H1 (cell line): Measurements from ENCODE around the gene WDFY4. TPM values are rescaled to one million over a fixed set of nuclear protein-coding genes. Genes with fewer than 3 reads are reported as not detected.
A peak's percentile ranks its signal among the peaks of the same experiment; 100 is the strongest.

Source experiments
- CTCF ChIA-PET: fragments of 300-600 bp; sonication (Branson Sonifier 250); formaldehyde crosslinking; loops from one replicate; lab custom pipeline; 2021; ENCODE audit not compliant: partially characterized antibody; lab: Charles Lee
- POLR2A ChIA-PET: fragments of 300-600 bp; sonication (Branson Sonifier 250); formaldehyde crosslinking; loops from one replicate; lab custom pipeline; 2021; ENCODE audit warnings: inconsistent platforms; ENCODE audit not compliant: partially characterized antibody; lab: Charles Lee
- DNase-seq, 2 experiments: peaks; one replicate each; pipeline versions ENCODE4 v3.0.0 to v3.0.0-alpha.2; 2010 to 2022; ENCODE audit warnings: low spot score in 2 of 2, low read depth in 1 of 2, mixed read lengths in 1 of 2
- FAIRE-seq: peaks from 2 replicates; lab custom pipeline; 2011; peaks lifted over from hg19 to GRCh38; lab: Jason Lieb, UNC
- H2AFZ ChIP-seq: 2 replicates; pipeline ENCODE4 v1.8.1; 2012; ENCODE audit warnings: low read length, inconsistent platforms
- H2AK5ac ChIP-seq: 2 replicates; pipeline ENCODE4 v1.6.1; 2013; ENCODE audit warnings: low read depth, low read length
- H2BK120ac ChIP-seq: replicated peaks from 2 replicates; pipeline ENCODE3; 2013; ENCODE audit warnings: low read depth, low read length, inconsistent platforms
- H2BK12ac ChIP-seq: 2 replicates; pipeline ENCODE4 v1.6.1; 2013; ENCODE audit warnings: low read depth, low read length
- H2BK15ac ChIP-seq: 2 replicates; pipeline ENCODE4 v1.6.1; 2013; ENCODE audit warnings: low read length
- H2BK20ac ChIP-seq: 2 replicates; pipeline ENCODE4 v1.6.1; 2013; ENCODE audit warnings: low read length
- H2BK5ac ChIP-seq: 2 replicates; pipeline ENCODE4 v1.6.1; 2013; ENCODE audit warnings: low read depth, low read length
- H3K14ac ChIP-seq: 2 replicates; pipeline ENCODE4 v1.6.1; 2013; ENCODE audit warnings: inconsistent platforms; ENCODE audit not compliant: insufficient read length
- H3K18ac ChIP-seq: 2 replicates; pipeline ENCODE4 v1.6.1; 2013; ENCODE audit warnings: low read length; ENCODE audit errors: extremely low read depth
- H3K23ac ChIP-seq: 2 replicates; pipeline ENCODE4 v1.6.1; 2013; ENCODE audit warnings: inconsistent platforms; ENCODE audit not compliant: insufficient read length
- H3K23me2 ChIP-seq: 2 replicates; pipeline ENCODE4 v1.6.1; 2013; ENCODE audit warnings: low read depth, low read length
- H3K27ac ChIP-seq: 2 replicates; pipeline ENCODE4 v1.6.1; 2011; ENCODE audit warnings: low read depth, low read length, inconsistent platforms
- H3K27me3 ChIP-seq, 4 experiments: replicated peaks in 1 of 4; 1 replicate in 1 of 4; 2 replicates in 3 of 4; pipeline versions ENCODE4 v1.6.1 to v1.8.1; 2011 to 2013; ENCODE audit warnings: low read length in 3 of 4, mild to moderate bottlenecking in 3 of 4, inconsistent platforms in 2 of 4, mixed read lengths in 2 of 4, moderate library complexity in 1 of 4; ENCODE audit not compliant: control insufficient read depth in 3 of 4, insufficient read depth in 3 of 4; ENCODE audit errors: extremely low read depth in 1 of 4
- H3K36me3 ChIP-seq, 4 experiments: 2 replicates each; pipeline versions ENCODE4 v1.6.1 to v1.8.1; 2011 to 2013; ENCODE audit warnings: mild to moderate bottlenecking in 4 of 4, low read length in 3 of 4, moderate library complexity in 2 of 4, control low read depth in 1 of 4, inconsistent platforms in 1 of 4; ENCODE audit not compliant: insufficient read depth in 4 of 4, control insufficient read depth in 2 of 4
- H3K4ac ChIP-seq: replicated peaks from 2 replicates; pipeline ENCODE3; 2013; ENCODE audit warnings: low read length, low read depth, mixed read lengths, inconsistent platforms; ENCODE audit not compliant: insufficient read length
- H3K4me1 ChIP-seq, 4 experiments: replicated peaks in 1 of 4; 1 replicate in 1 of 4; 2 replicates in 3 of 4; pipeline versions ENCODE4 v1.6.1 to v1.8.1; 2011 to 2013; ENCODE audit warnings: low read length in 3 of 4, inconsistent platforms in 2 of 4, mixed read lengths in 1 of 4; ENCODE audit not compliant: insufficient read depth in 4 of 4, control insufficient read depth in 3 of 4
- H3K4me2 ChIP-seq, 2 experiments: 2 replicates each; pipeline versions ENCODE4 v1.6.1 to v1.8.1; 2011 to 2013; ENCODE audit warnings: low read depth in 2 of 2, low read length in 2 of 2, control low read depth in 1 of 2, inconsistent platforms in 1 of 2, mild to moderate bottlenecking in 1 of 2; ENCODE audit not compliant: insufficient read depth in 1 of 2
- H3K4me3 ChIP-seq, 4 experiments: fragments of 200-600, 300-600 bp in 1 of 4; sonication (generic), shearing (Covaris generic), sonication (Bioruptor Twin) in 1 of 4; 2 replicates each; pipeline versions ENCODE4 v1.5.1 to v1.8.1; 2011 to 2016; ENCODE audit warnings: low read length in 4 of 4, low read depth in 3 of 4, control low read depth in 2 of 4, inconsistent platforms in 2 of 4, mild to moderate bottlenecking in 2 of 4, mixed read lengths in 1 of 4, moderate library complexity in 1 of 4; ENCODE audit not compliant: insufficient read depth in 2 of 4; ENCODE audit errors: extremely low read depth in 1 of 4
- H3K56ac ChIP-seq: replicated peaks from 2 replicates; pipeline ENCODE3; 2013; ENCODE audit warnings: low read depth, mild to moderate bottlenecking, mixed read lengths, low read length, inconsistent platforms; ENCODE audit not compliant: insufficient read length
- H3K79me1 ChIP-seq: 2 replicates; pipeline ENCODE4 v1.6.1; 2013; ENCODE audit warnings: low read depth, low read length, control low read depth
- H3K79me2 ChIP-seq, 2 experiments: 2 replicates each; pipeline versions ENCODE4 v1.6.1 to v1.8.1; 2012 to 2013; ENCODE audit warnings: low read length in 2 of 2, mild to moderate bottlenecking in 2 of 2, inconsistent platforms in 1 of 2; ENCODE audit not compliant: insufficient read depth in 2 of 2, control insufficient read depth in 1 of 2
- H3K9ac ChIP-seq, 4 experiments: replicated peaks in 1 of 4; 1 replicate in 1 of 4; 2 replicates in 3 of 4; pipeline versions ENCODE4 v1.6.1 to v1.8.1; 2011 to 2013; ENCODE audit warnings: low read depth in 3 of 4, low read length in 3 of 4, control low read depth in 2 of 4, mild to moderate bottlenecking in 2 of 4, moderate library complexity in 2 of 4, inconsistent platforms in 1 of 4; ENCODE audit errors: extremely low read depth in 1 of 4
- H3K9me3 ChIP-seq, 2 experiments: 2 replicates each; pipeline versions ENCODE4 v1.6.1 to v1.8.1; 2012 to 2013; ENCODE audit warnings: mild to moderate bottlenecking in 2 of 2, moderate library complexity in 2 of 2, control low read depth in 1 of 2, inconsistent platforms in 1 of 2, low read depth in 1 of 2, low read length in 1 of 2, mixed read lengths in 1 of 2; ENCODE audit not compliant: insufficient read depth in 2 of 2
- H4K20me1 ChIP-seq, 2 experiments: replicated peaks in 1 of 2; 2 replicates each; pipeline versions ENCODE3 to v1.8.1; 2011 to 2013; ENCODE audit warnings: inconsistent platforms in 2 of 2, low read length in 2 of 2, mild to moderate bottlenecking in 1 of 2; ENCODE audit not compliant: insufficient read depth in 2 of 2, control insufficient read depth in 1 of 2
- H4K5ac ChIP-seq: 2 replicates; pipeline ENCODE4 v1.6.1; 2013; ENCODE audit warnings: low read length, low read depth, mixed read lengths, inconsistent platforms; ENCODE audit not compliant: insufficient read length
- H4K8ac ChIP-seq: 2 replicates; pipeline ENCODE4 v1.8.0; 2013; ENCODE audit warnings: mild to moderate bottlenecking, moderate library complexity, low read length, inconsistent platforms; ENCODE audit not compliant: insufficient read depth; ENCODE audit errors: extremely low read depth
- H4K91ac ChIP-seq: replicated peaks from 2 replicates; pipeline ENCODE3; 2013; ENCODE audit warnings: low read length, mixed read lengths, inconsistent platforms; ENCODE audit not compliant: insufficient read length
- CTBP2 ChIP-seq: IDR thresholded peaks from 2 replicates; pipeline ENCODE4 v1.7.0; 2011; ENCODE audit warnings: borderline replicate concordance, mild to moderate bottlenecking, moderate library complexity, mixed read lengths, low read length; ENCODE audit not compliant: insufficient read depth, insufficient read length
- FOSL1 ChIP-seq: IDR thresholded peaks from 2 replicates; pipeline ENCODE4 v1.6.1; 2011; ENCODE audit warnings: mild to moderate bottlenecking, low read depth, low read length, moderate library complexity; ENCODE audit not compliant: insufficient read depth
- NANOG ChIP-seq: IDR thresholded peaks from 2 replicates; pipeline ENCODE4 v1.6.1; 2011; ENCODE audit warnings: low read length, low read depth, mild to moderate bottlenecking, inconsistent platforms; ENCODE audit not compliant: insufficient read depth, poor library complexity, severe bottlenecking
- POLR2AphosphoS5 ChIP-seq: IDR thresholded peaks from 2 replicates; pipeline ENCODE4 v1.6.1; 2011; ENCODE audit warnings: low read depth, low read length
- RBBP5 ChIP-seq: IDR thresholded peaks from 2 replicates; pipeline ENCODE4 v1.7.1; 2012; ENCODE audit warnings: low read depth, mild to moderate bottlenecking, inconsistent platforms, low read length, moderate library complexity, borderline replicate concordance
- RXRA ChIP-seq: IDR thresholded peaks from 2 replicates; pipeline ENCODE4 v1.6.1; 2011; ENCODE audit warnings: low read depth, mild to moderate bottlenecking, low read length, moderate library complexity; ENCODE audit not compliant: insufficient read depth
- SIRT6 ChIP-seq: IDR thresholded peaks from one replicate; pipeline ENCODE4 v1.7.1; 2012; ENCODE audit warnings: low read length, inconsistent platforms
- TAF7 ChIP-seq: optimal IDR thresholded peaks from 2 replicates; pipeline ENCODE3; 2011; ENCODE audit warnings: low read depth, mild to moderate bottlenecking, inconsistent platforms, low read length, moderate library complexity, borderline replicate concordance
- WGBS, 2 experiments: shearing (Covaris generic) in 1 of 2; methylation state at CpG; one replicate each; pipeline versions ENCODE4 v1.1.6 to v1.1.7; 2013 to 2015; ENCODE audit warnings: low lambda C conversion rate in 2 of 2, mixed read lengths in 2 of 2, inconsistent platforms in 1 of 2, low coverage in 1 of 2, missing lambda C conversion rate in 1 of 2; ENCODE audit not compliant: insufficient replicate concordance in 2 of 2, insufficient coverage in 1 of 2, insufficient read length in 1 of 2; ENCODE audit errors: extremely low coverage in 1 of 2, missing lambda C conversion rate in 1 of 2; 5-methylcytosine and 5-hydroxymethylcytosine counted together
- polyA plus RNA-seq, 7 experiments: library from polyadenylated mRNA; depleted of rRNA in 3 of 7; stranded (reverse) in 5 of 7; unstranded in 2 of 7; fragments of >200 nt in 5 of 7; fragments of 200-250 nt in 2 of 7; gene quantifications; 1 replicate in 5 of 7; 2 replicates in 1 of 7; 4 replicates in 1 of 7; pipeline versions ENCODE4 v1.2.1 to v1.2.3, GENCODE V29; 2011 to 2013; ENCODE audit warnings: missing spikeins in 2 of 7, mixed read lengths in 2 of 7
- total RNA-seq: library from RNA; stranded (reverse); fragmentation: NEBNext Ultra II Directional; extraction: Animal tissue kit (Norgen Biotek cat#: 25700); gene quantifications from 2 replicates; pipeline ENCODE4 v1.2.1, GENCODE V29; 2021
- TF ChIP-seq, protein P1 (sequence below): IDR thresholded peaks from 2 replicates; pipeline ENCODE4 v1.6.1; 2012; ENCODE audit warnings: inconsistent platforms
- TF ChIP-seq, protein P2 (sequence below): IDR thresholded peaks from 2 replicates; pipeline ENCODE4 v1.6.1; 2011; ENCODE audit warnings: low read depth, mild to moderate bottlenecking, low read length; ENCODE audit not compliant: insufficient read depth

WDFY4 gene
- total and polyA plus RNA-seq, 2 of the 8 experiments (the other 6 are each of a cell fraction or from before 2014, with no cell fraction given): not detected

DNA sequence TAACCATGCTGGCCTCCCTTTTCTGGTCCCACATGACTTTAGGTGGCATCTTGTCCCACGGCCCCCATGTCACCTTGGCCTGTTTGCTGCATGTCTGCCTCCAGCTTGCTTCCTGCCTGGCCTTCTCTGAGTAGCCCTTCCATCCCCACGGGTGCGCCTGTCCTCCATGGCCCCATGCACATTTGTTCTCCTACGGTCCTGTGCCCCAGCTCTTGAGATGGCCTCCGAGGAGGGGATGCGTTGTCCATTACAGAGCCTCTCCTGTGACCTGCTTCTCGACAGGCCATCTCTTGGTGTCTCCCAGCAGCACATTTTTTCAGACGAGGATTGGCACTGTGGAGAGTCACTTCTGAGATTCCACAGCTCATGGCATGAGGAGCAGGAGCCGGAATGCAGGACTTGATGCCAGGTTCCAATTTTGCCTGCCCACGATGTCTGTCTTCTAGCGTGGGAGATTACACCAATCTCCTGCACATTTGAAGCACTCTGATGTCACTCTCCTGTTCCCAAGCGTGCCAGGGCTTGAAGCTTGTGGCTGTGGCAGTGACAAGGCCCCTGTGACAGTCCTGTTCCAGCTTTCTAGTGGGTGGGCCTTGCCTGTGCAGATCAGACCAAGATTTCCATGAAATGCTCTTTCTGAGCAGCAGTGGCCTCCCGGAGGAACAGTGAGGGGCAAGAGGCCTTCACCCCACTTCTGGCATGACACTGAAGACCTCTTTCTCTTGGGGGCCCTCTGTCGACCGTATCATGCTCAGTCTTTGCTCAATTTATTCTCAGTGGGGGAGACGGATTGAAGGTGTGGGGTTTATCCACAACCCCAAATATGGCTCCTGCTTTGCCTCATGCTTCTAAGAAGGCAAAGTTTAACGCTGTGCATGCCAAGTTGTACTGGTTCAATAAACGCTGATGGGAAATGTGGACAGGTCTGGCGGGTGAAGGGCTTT lies 13.4 kb downstream of the WDFY4 start:
- H3K23me2 ChIP-seq: no peaks in the 10 kb centered on the region
- no peaks in the 10 kb centered on the region for H3K79me1 ChIP-seq
- H3K23ac ChIP-seq: no peak overlapping the region
- no peak overlapping the region for H2AK5ac ChIP-seq
- H3K4me2 ChIP-seq: no peak overlapping the region
- H4K5ac ChIP-seq: no peak overlapping the region
- no peak overlapping the region for H2BK20ac ChIP-seq
- no peaks in the 10 kb centered on the region for H4K20me1 ChIP-seq
- H3K79me2 ChIP-seq: no peaks in the 10 kb centered on the region
- H2BK15ac ChIP-seq: no peak overlapping the region
- no peak overlapping the region for H3K56ac ChIP-seq
- no peak overlapping the region for H4K91ac ChIP-seq
- 92% methylated on average over 19 of the region's 19 CpGs; no CpG with 5 or more reads in 1 of the 2 experiments for WGBS, 2 experiments
- H3K4ac ChIP-seq: no peak overlapping the region
- no peaks in the 10 kb centered on the region for H3K4me1 ChIP-seq
- ChIA-PET CTCF (interaction anchor here (1.1 kb wide), 1 partner anchor 40 kb away, joined by 4 read pairs; no protein-coding TSS in a partner anchor), POLR2A (no interaction called here)
- H2BK120ac ChIP-seq: no peak overlapping the region
- H3K27ac ChIP-seq: no peak overlapping the region
- H3K18ac ChIP-seq: no peak overlapping the region
- no peak overlapping the region for H3K9ac ChIP-seq
- DNase-seq (peak in 1 of 2 experiments; percentile 28), FAIRE-seq (no peak)
- H2BK5ac ChIP-seq: no peak overlapping the region
- no peaks in the 10 kb centered on the region for H3K9me3 ChIP-seq
- no peak overlapping the region for H3K4me3 ChIP-seq
- H4K8ac ChIP-seq: no peak overlapping the region
- no peak overlapping the region for H3K14ac ChIP-seq
- H3K36me3 ChIP-seq: no peaks in the 10 kb centered on the region
- H3K27me3 ChIP-seq: no peaks in the 10 kb centered on the region
- H2BK12ac ChIP-seq: no peak overlapping the region
- H2AFZ ChIP-seq: no peak overlapping the region
- TF ChIP-seq POLR2AphosphoS5 (no peak), RXRA (no peak), SIRT6 (no peak), TAF7 (no peak), FOSL1 (no peak), RBBP5 (no peak), NANOG (no peak), CTBP2 (no peak)
- TF ChIP-seq, protein P1, sequence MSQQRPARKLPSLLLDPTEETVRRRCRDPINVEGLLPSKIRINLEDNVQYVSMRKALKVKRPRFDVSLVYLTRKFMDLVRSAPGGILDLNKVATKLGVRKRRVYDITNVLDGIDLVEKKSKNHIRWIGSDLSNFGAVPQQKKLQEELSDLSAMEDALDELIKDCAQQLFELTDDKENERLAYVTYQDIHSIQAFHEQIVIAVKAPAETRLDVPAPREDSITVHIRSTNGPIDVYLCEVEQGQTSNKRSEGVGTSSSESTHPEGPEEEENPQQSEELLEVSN: no peak
- TF ChIP-seq, protein P2, sequence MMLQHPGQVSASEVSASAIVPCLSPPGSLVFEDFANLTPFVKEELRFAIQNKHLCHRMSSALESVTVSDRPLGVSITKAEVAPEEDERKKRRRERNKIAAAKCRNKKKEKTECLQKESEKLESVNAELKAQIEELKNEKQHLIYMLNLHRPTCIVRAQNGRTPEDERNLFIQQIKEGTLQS: no peak
